NT2/D1 (cell line): Measurements from ENCODE around the gene PIGA.

Experiments used
- DNase-seq: peaks from one replicate; pipeline ENCODE4 v3.0.0-alpha.2; 2011; ENCODE audit warnings: low read depth, low spot score
- H3K27me3 ChIP-seq: 2 replicates; pipeline ENCODE4 v1.6.0; 2011; ENCODE audit warnings: mild to moderate bottlenecking; ENCODE audit not compliant: insufficient read length, insufficient read depth
- H3K36me3 ChIP-seq: 2 replicates; pipeline ENCODE4 v1.6.1; 2011; ENCODE audit warnings: mild to moderate bottlenecking, low read length, mixed read lengths; ENCODE audit not compliant: insufficient read depth, insufficient read length
- H3K4me1 ChIP-seq: 2 replicates; pipeline ENCODE4 v1.5.1; 2011; ENCODE audit not compliant: insufficient read depth, insufficient read length
- H3K4me3 ChIP-seq: 2 replicates; pipeline ENCODE4 v1.5.1; 2011; ENCODE audit warnings: low read depth; ENCODE audit not compliant: insufficient read length
- H3K9ac ChIP-seq: 2 replicates; pipeline ENCODE4 v1.6.0; 2011; ENCODE audit warnings: low read depth; ENCODE audit not compliant: insufficient read length
- H3K9me3 ChIP-seq: 2 replicates; pipeline ENCODE4 v1.5.1; 2011; ENCODE audit warnings: mild to moderate bottlenecking, low read length; ENCODE audit not compliant: insufficient read depth
- SUZ12 ChIP-seq: IDR thresholded peaks from 2 replicates; pipeline ENCODE4 v1.6.1; 2011; ENCODE audit not compliant: insufficient read length, insufficient read depth; ENCODE audit errors: extremely low read depth
- YY1 ChIP-seq: IDR thresholded peaks from 2 replicates; pipeline ENCODE4 v1.6.1; 2011; ENCODE audit not compliant: insufficient read length, insufficient read depth
- ZNF274 ChIP-seq: IDR thresholded peaks from 2 replicates; pipeline ENCODE4 v1.6.1; 2011; ENCODE audit warnings: mild to moderate bottlenecking, low read depth, low read length

Gene PIGA

GRCh38 chrX:15301924-15302323, 33.4 kb downstream of the PIGA start:
- no peaks in the 10 kb centered on the region for H3K36me3 ChIP-seq
- peaks cover 5% of the 10 kb centered on the region for H3K27me3 ChIP-seq
- no peak for DNase-seq

GRCh38 chrX:15299941-15300851, 35.1 kb downstream of the PIGA start:
- Histone ChIP-seq H3K9me3 (no peaks in the 10 kb centered on the region), H3K27me3 (peaks cover 5% of the 10 kb centered on the region), H3K4me3 (no peak overlapping the region), H3K36me3 (no peaks in the 10 kb centered on the region), H3K9ac (no peak overlapping the region), H3K4me1 (no peaks in the 10 kb centered on the region)
- no peak for DNase-seq
- TF ChIP-seq YY1 (no peak), ZNF274 (no peak), SUZ12 (no peak)

More at GRCh38 chrX:15301924-15302323, 33.4 kb downstream of the PIGA start:
- TF ChIP-seq SUZ12 (no peak), YY1 (no peak), ZNF274 (no peak)
- no peak overlapping the region for H3K9ac ChIP-seq
- no peak overlapping the region for H3K4me3 ChIP-seq
- no peaks in the 10 kb centered on the region for H3K9me3 ChIP-seq
- no peaks in the 10 kb centered on the region for H3K4me1 ChIP-seq

DNA sequence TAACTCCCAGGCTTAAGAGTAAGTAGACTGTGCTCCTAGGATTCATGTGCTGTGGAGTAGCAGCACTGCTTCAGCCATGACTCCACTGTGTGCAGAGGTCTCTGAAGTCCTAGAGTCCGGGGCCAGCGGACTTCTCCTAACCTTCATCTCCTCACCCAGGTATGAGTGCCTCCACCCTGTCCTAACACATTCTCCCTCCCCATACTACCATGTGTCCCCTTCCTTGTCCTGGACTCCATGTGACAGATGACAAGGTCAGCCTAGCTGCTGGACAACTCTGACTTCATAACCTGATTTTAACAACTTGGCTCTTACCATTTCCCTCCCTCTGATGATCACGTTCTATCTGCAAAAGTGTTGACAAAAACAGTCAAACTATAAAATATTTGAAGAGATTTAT, 36.5 kb downstream of the PIGA start:
- H3K4me1 ChIP-seq = no peaks in the 10 kb centered on the region
- H3K9ac ChIP-seq = no peak overlapping the region
- no peak overlapping the region for H3K4me3 ChIP-seq
- TF ChIP-seq YY1 (no peak), SUZ12 (no peak)
- no peaks in the 10 kb centered on the region for H3K36me3 ChIP-seq
- no peak for DNase-seq
- H3K27me3 ChIP-seq = peaks cover 5% of the 10 kb centered on the region
- H3K9me3 ChIP-seq = no peaks in the 10 kb centered on the region

GRCh38 chrX:15298201-15298600, 37.1 kb downstream of the PIGA start:
- H3K9ac ChIP-seq = no peak overlapping the region
- no peaks in the 10 kb centered on the region for H3K9me3 ChIP-seq
- TF ChIP-seq YY1 = no peak
- TF ChIP-seq SUZ12 = no peak
- no peak for TF ChIP-seq ZNF274
- H3K4me1 ChIP-seq = no peaks in the 10 kb centered on the region
- no peak overlapping the region for H3K4me3 ChIP-seq
- DNase-seq = no peak
- peaks cover 5% of the 10 kb centered on the region for H3K27me3 ChIP-seq
- H3K36me3 ChIP-seq = no peaks in the 10 kb centered on the region

GRCh38 chrX:15293451-15293850, 41.9 kb downstream of the PIGA start:
- H3K4me1 ChIP-seq = no peaks in the 10 kb centered on the region
- H3K4me3 ChIP-seq = no peak overlapping the region
- TF ChIP-seq SUZ12 = no peak
- TF ChIP-seq YY1 = no peak
- TF ChIP-seq ZNF274 = no peak
- no peak overlapping the region for H3K9ac ChIP-seq
- H3K27me3 ChIP-seq = no peaks in the 10 kb centered on the region
- H3K36me3 ChIP-seq = no peaks in the 10 kb centered on the region
- no peak for DNase-seq
- H3K9me3 ChIP-seq = no peaks in the 10 kb centered on the region

- H3K4me3 ChIP-seq = no peak overlapping the region
- no peaks in the 10 kb centered on the region for H3K9me3 ChIP-seq
- no peaks in the 10 kb centered on the region for H3K4me1 ChIP-seq
- no peaks in the 10 kb centered on the region for H3K36me3 ChIP-seq
- H3K27me3 ChIP-seq = no peaks in the 10 kb centered on the region
- H3K9ac ChIP-seq = no peak overlapping the region
- no peak for DNase-seq
- TF ChIP-seq SUZ12 (no peak), ZNF274 (no peak), YY1 (no peak)
These were observed 42.5 kb downstream of the PIGA start for GRCh38 chrX:15292861-15293260.

DNA sequence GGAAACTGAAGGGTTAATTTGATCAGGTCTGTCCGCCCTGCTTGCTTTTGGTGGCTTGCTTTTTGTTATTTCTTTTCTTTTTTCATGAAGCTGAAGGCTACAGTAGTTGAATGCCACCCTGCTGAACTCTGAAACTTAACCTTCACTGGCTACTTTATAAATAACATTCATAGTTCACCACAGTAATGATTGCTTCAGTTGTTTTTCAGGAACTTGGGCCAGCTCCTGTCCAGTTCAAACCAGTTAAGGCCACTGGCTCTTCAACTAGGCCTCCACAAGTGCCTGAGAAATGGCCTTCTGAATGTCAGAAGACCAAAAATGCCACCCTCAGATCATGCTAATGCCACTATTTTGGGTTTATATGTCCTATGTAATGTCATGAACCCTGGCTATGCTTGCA, 57.7 kb downstream of the PIGA start:
- Histone ChIP-seq H3K4me1 (no peaks in the 10 kb centered on the region), H3K9me3 (peaks cover 7% of the 10 kb centered on the region; the same call in 1 of the 2 replicates), H3K9ac (no peak overlapping the region), H3K36me3 (no peaks in the 10 kb centered on the region), H3K27me3 (no peaks in the 10 kb centered on the region), H3K4me3 (no peak overlapping the region)
- DNase-seq = no peak
- no peak for TF ChIP-seq SUZ12
- no peak for TF ChIP-seq ZNF274
- no peak for TF ChIP-seq YY1
